Liver (tissue), 9 donors: ENCODE data around the gene RAET1E. TPM values are rescaled to one million over a fixed set of nuclear protein-coding genes. Genes with fewer than 3 reads are reported as not detected.

Experiments
- DNase-seq: peaks from one replicate; pipeline ENCODE4 v3.0.0-alpha.2; 2017; ENCODE audit warnings: low spot score
- H3K27ac ChIP-seq, 2 donors: one replicate each; pipeline ENCODE4 v1.7.0; 2013; ENCODE audit warnings: inconsistent platforms in 2 of 2, low read length in 2 of 2, control low read depth in 1 of 2, low read depth in 1 of 2, mild to moderate bottlenecking in 1 of 2
- H3K27me3 ChIP-seq, 4 donors: one replicate each; pipeline versions ENCODE4 v1.6.1 to v1.7.0; 2013; ENCODE audit warnings: low read length in 3 of 4, inconsistent platforms in 1 of 4, mild to moderate bottlenecking in 1 of 4, moderate library complexity in 1 of 4; ENCODE audit not compliant: control insufficient read depth in 4 of 4, insufficient read depth in 4 of 4
- H3K36me3 ChIP-seq, 4 donors: one replicate each; pipeline versions ENCODE4 v1.6.1 to v1.7.0; 2013; ENCODE audit warnings: low read length in 3 of 4, mild to moderate bottlenecking in 3 of 4, low read depth in 1 of 4, moderate library complexity in 1 of 4; ENCODE audit not compliant: control insufficient read depth in 4 of 4, insufficient read depth in 3 of 4
- H3K4me1 ChIP-seq, 4 donors: one replicate each; pipeline versions ENCODE4 v1.6.1 to v1.7.0; 2013; ENCODE audit warnings: low read length in 3 of 4, mild to moderate bottlenecking in 3 of 4, moderate library complexity in 1 of 4; ENCODE audit not compliant: control insufficient read depth in 4 of 4, insufficient read depth in 4 of 4
- H3K4me3 ChIP-seq, 3 donors: one replicate each; pipeline versions ENCODE4 v1.6.1 to v1.7.0; 2013; ENCODE audit warnings: low read length in 3 of 3, control low read depth in 1 of 3, low read depth in 1 of 3, mild to moderate bottlenecking in 1 of 3
- H3K9ac ChIP-seq, 2 donors: one replicate each; pipeline ENCODE4 v1.7.0; 2013; ENCODE audit warnings: low read length in 2 of 2, mild to moderate bottlenecking in 2 of 2, moderate library complexity in 2 of 2, control low read depth in 1 of 2, low read depth in 1 of 2
- H3K9me3 ChIP-seq, 4 donors: one replicate each; pipeline versions ENCODE4 v1.6.1 to v1.7.0; 2013; ENCODE audit warnings: low read length in 3 of 4; ENCODE audit not compliant: control insufficient read depth in 4 of 4
- EGR1 ChIP-seq, 2 donors: IDR thresholded peaks; 2 replicates each; pipeline ENCODE4 v1.6.1; 2016 to 2018; ENCODE audit warnings: antibody characterized with exemption in 2 of 2, low read depth in 2 of 2
- FOXA1 ChIP-seq: IDR thresholded peaks from 2 replicates; pipeline ENCODE4 v1.6.1; 2016; ENCODE audit warnings: antibody characterized with exemption
- FOXA2 ChIP-seq: IDR thresholded peaks from 2 replicates; pipeline ENCODE4 v1.6.1; 2016; ENCODE audit warnings: antibody characterized with exemption
- GABPA ChIP-seq, 2 donors: IDR thresholded peaks in 1 of 2; conservative IDR thresholded peaks in 1 of 2; 2 replicates each; pipeline ENCODE4 v1.6.1; 2016; ENCODE audit warnings: antibody characterized with exemption in 2 of 2, mild to moderate bottlenecking in 1 of 2, moderate library complexity in 1 of 2
- HNF4A ChIP-seq, 2 donors: conservative IDR thresholded peaks; 2 replicates each; pipeline ENCODE4 v1.6.1; 2016; ENCODE audit warnings: antibody characterized with exemption in 2 of 2, mild to moderate bottlenecking in 2 of 2
- HNF4G ChIP-seq: IDR thresholded peaks from 2 replicates; pipeline ENCODE4 v1.6.1; 2016; ENCODE audit warnings: antibody characterized with exemption
- JUND ChIP-seq, 2 donors: IDR thresholded peaks; 2 replicates each; pipeline ENCODE4 v1.6.1; 2016; ENCODE audit warnings: antibody characterized with exemption in 2 of 2
- NR2F2 ChIP-seq: IDR thresholded peaks from 2 replicates; pipeline ENCODE4 v1.6.1; 2016; ENCODE audit warnings: antibody characterized with exemption
- RAD21 ChIP-seq, 2 donors: IDR thresholded peaks; 2 replicates each; pipeline ENCODE4 v1.6.1; 2016; ENCODE audit warnings: antibody characterized with exemption in 2 of 2, mild to moderate bottlenecking in 2 of 2
- YY1 ChIP-seq: IDR thresholded peaks from 2 replicates; pipeline ENCODE4 v1.6.1; 2016; ENCODE audit warnings: antibody characterized with exemption, mild to moderate bottlenecking
- WGBS: extraction: QIAGEN DNeasy Blood & Tissue Kit; methylation state at CpG from one replicate; pipeline ENCODE4 v1.1.7; 2013; 5-methylcytosine and 5-hydroxymethylcytosine counted together
- polyA plus RNA-seq, 2 donors: library from polyadenylated mRNA; stranded (reverse) in 1 of 2; unstranded in 1 of 2; fragments of 200-250 nt in 1 of 2; fragments of >200 nt in 1 of 2; fragmentation: Nextera tagmentation in 1 of 2; extraction: Ambion mirVana in 1 of 2; gene quantifications; one replicate each; pipeline versions ENCODE4 v1.2.1 to v1.2.3, GENCODE V29; 2013 to 2015
- total RNA-seq, 2 donors: library from RNA; depleted of rRNA; stranded (reverse); fragments of >200 nt; gene quantifications; one replicate each; pipeline ENCODE4 v1.2.3, GENCODE V29; 2014
- TF ChIP-seq, protein P1 (sequence below): IDR thresholded peaks from 2 replicates; pipeline ENCODE4 v1.6.1; 2016; ENCODE audit warnings: antibody characterized with exemption
- TF ChIP-seq, protein P2 (sequence below): fragments of 150-350 bp; IDR thresholded peaks from 2 replicates; pipeline ENCODE4 v1.5.1; 2017; ENCODE audit warnings: improper control_type of control experiment, low read depth, low read length; ENCODE audit not compliant: missing input control
- TF ChIP-seq, protein P3 (sequence below): IDR thresholded peaks from 2 replicates; pipeline ENCODE4 v1.6.1; 2016; ENCODE audit warnings: antibody characterized with exemption
- TF ChIP-seq, protein P4 (sequence below): IDR thresholded peaks from 2 replicates; pipeline ENCODE4 v1.6.1; 2016; ENCODE audit warnings: antibody characterized with exemption, mild to moderate bottlenecking
- TF ChIP-seq, protein P5 (sequence below): IDR thresholded peaks from 2 replicates; pipeline ENCODE4 v1.6.1; 2016; ENCODE audit warnings: antibody characterized with exemption
- donor health status: healthy.
- donor health status: healthy.
- donor health status: healthy.
- donor health status: healthy.
- donor health status: healthy.

Gene RAET1E
- total and polyA plus RNA-seq, 4 donors: not detected

DNA sequence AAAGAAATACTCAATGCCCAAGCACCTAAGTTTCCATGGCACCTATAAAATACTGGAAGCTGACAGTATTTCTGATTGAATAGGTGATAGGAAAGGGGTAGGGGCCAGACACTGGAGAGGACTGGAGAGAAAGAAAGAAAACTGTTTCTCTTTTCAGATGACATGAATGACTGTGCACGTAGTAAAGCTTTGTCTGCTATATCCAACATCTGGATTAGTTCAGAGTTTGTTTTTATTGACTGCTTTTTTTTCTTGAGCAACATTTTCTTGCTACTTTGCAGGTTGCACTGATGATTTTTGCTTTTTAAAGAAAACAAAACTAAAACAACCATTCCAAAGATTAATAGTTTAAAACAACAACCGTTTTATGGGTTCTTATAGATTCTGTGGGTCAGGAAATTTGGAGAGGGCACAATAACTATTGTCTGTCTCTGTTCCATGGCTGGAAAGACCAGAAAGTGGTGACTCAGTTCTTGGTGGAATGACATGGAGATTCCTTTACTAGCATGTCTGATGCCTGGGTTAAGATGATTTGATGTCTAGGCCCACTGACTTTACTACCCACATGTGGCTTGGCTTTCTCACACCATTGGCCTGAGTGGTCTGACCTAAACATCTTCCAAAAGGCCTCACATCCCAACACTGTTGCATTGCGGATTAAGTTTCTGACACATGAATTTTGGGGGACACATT, 21.5 kb downstream of the RAET1E start:
- no peak for DNase-seq
- H3K9me3 ChIP-seq: no peaks in the 10 kb centered on the region
- H3K9ac ChIP-seq: no peak overlapping the region
- no peaks in the 10 kb centered on the region for H3K27me3 ChIP-seq
- no peaks in the 10 kb centered on the region for H3K36me3 ChIP-seq
- H3K4me3 ChIP-seq: no peak overlapping the region
- 90% methylated on average over 3 of the region's 3 CpGs for WGBS
- H3K4me1 ChIP-seq: no peaks in the 10 kb centered on the region
- TF ChIP-seq RAD21 (IDR thresholded peaks at IDR 0.05) (no peak), YY1 (no peak), FOXA1 (no peak), NR2F2 (no peak), GABPA (IDR thresholded peaks at IDR 0.05 in 1 of 2, conservative IDR thresholded peaks at IDR 0.05 in 1 of 2) (no peak), HNF4G (no peak)
- TF ChIP-seq, protein P1, sequence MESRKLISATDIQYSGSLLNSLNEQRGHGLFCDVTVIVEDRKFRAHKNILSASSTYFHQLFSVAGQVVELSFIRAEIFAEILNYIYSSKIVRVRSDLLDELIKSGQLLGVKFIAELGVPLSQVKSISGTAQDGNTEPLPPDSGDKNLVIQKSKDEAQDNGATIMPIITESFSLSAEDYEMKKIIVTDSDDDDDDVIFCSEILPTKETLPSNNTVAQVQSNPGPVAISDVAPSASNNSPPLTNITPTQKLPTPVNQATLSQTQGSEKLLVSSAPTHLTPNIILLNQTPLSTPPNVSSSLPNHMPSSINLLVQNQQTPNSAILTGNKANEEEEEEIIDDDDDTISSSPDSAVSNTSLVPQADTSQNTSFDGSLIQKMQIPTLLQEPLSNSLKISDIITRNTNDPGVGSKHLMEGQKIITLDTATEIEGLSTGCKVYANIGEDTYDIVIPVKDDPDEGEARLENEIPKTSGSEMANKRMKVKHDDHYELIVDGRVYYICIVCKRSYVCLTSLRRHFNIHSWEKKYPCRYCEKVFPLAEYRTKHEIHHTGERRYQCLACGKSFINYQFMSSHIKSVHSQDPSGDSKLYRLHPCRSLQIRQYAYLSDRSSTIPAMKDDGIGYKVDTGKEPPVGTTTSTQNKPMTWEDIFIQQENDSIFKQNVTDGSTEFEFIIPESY: no peak
- TF ChIP-seq, protein P2, sequence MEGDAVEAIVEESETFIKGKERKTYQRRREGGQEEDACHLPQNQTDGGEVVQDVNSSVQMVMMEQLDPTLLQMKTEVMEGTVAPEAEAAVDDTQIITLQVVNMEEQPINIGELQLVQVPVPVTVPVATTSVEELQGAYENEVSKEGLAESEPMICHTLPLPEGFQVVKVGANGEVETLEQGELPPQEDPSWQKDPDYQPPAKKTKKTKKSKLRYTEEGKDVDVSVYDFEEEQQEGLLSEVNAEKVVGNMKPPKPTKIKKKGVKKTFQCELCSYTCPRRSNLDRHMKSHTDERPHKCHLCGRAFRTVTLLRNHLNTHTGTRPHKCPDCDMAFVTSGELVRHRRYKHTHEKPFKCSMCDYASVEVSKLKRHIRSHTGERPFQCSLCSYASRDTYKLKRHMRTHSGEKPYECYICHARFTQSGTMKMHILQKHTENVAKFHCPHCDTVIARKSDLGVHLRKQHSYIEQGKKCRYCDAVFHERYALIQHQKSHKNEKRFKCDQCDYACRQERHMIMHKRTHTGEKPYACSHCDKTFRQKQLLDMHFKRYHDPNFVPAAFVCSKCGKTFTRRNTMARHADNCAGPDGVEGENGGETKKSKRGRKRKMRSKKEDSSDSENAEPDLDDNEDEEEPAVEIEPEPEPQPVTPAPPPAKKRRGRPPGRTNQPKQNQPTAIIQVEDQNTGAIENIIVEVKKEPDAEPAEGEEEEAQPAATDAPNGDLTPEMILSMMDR: no peak
- TF ChIP-seq, protein P3, sequence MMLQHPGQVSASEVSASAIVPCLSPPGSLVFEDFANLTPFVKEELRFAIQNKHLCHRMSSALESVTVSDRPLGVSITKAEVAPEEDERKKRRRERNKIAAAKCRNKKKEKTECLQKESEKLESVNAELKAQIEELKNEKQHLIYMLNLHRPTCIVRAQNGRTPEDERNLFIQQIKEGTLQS: no peak
- TF ChIP-seq, protein P4, sequence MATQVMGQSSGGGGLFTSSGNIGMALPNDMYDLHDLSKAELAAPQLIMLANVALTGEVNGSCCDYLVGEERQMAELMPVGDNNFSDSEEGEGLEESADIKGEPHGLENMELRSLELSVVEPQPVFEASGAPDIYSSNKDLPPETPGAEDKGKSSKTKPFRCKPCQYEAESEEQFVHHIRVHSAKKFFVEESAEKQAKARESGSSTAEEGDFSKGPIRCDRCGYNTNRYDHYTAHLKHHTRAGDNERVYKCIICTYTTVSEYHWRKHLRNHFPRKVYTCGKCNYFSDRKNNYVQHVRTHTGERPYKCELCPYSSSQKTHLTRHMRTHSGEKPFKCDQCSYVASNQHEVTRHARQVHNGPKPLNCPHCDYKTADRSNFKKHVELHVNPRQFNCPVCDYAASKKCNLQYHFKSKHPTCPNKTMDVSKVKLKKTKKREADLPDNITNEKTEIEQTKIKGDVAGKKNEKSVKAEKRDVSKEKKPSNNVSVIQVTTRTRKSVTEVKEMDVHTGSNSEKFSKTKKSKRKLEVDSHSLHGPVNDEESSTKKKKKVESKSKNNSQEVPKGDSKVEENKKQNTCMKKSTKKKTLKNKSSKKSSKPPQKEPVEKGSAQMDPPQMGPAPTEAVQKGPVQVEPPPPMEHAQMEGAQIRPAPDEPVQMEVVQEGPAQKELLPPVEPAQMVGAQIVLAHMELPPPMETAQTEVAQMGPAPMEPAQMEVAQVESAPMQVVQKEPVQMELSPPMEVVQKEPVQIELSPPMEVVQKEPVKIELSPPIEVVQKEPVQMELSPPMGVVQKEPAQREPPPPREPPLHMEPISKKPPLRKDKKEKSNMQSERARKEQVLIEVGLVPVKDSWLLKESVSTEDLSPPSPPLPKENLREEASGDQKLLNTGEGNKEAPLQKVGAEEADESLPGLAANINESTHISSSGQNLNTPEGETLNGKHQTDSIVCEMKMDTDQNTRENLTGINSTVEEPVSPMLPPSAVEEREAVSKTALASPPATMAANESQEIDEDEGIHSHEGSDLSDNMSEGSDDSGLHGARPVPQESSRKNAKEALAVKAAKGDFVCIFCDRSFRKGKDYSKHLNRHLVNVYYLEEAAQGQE: no peak
- no peak overlapping the region for H3K27ac ChIP-seq

DNA sequence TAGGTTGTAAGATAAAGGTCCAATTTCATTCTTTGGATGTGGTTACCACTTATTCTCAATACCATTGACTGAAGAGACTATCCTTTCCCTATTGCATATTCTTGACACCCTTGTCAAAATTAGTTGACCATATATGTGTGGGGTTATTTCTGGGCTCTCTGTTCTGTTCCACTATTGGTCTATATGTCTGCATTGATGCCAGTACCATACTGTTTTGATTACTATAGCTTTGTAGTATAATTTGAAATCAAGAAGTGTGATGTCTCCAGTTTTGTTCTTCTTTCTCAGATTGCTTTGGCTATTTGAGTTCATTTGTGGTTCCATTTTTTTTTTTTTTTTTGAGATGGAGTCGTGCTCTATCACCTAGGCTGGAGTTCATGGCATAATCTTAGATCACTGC, 25.7 kb downstream of the RAET1E start:
- no peaks in the 10 kb centered on the region for H3K27me3 ChIP-seq
- no peaks in the 10 kb centered on the region for H3K36me3 ChIP-seq
- 88% methylated on average over 1 of the region's 1 CpG for WGBS
- H3K27ac ChIP-seq: no peak overlapping the region
- H3K4me3 ChIP-seq: no peak overlapping the region
- H3K9ac ChIP-seq: no peak overlapping the region
- H3K9me3 ChIP-seq: no peaks in the 10 kb centered on the region
- peaks cover 0 to 9% (median 0%) of the 10 kb centered on the region in 4 donors for H3K4me1 ChIP-seq
- DNase-seq: no peak
- TF ChIP-seq, protein P3: no peak
- TF ChIP-seq FOXA2 (no peak), EGR1 (IDR thresholded peaks at IDR 0.05; ENCODE audit: low read depth in 2 of 2) (no peak), NR2F2 (no peak), JUND (IDR thresholded peaks at IDR 0.05) (no peak), GABPA (IDR thresholded peaks at IDR 0.05 in 1 of 2, conservative IDR thresholded peaks at IDR 0.05 in 1 of 2) (no peak), YY1 (no peak), HNF4A (conservative IDR thresholded peaks at IDR 0.05) (no peak)
- TF ChIP-seq, protein P1: no peak
- TF ChIP-seq, protein P5, sequence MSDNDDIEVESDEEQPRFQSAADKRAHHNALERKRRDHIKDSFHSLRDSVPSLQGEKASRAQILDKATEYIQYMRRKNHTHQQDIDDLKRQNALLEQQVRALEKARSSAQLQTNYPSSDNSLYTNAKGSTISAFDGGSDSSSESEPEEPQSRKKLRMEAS: no peak
- TF ChIP-seq, protein P2: no peak
